SK-N-SH (cell line): ENCODE measurements around the gene DEFB124. TPM values are rescaled to one million over a fixed set of nuclear protein-coding genes. Genes with fewer than 3 reads are reported as not detected.
A peak's percentile ranks its signal among the peaks of the same experiment; 100 is the strongest.

ENCODE experiments used
- CTCF ChIA-PET: fragments of 300-600, 350-600 bp; formaldehyde crosslinking; extraction: SDS; loops from one replicate; lab custom pipeline; 2021; lab: Yijun Ruan, JAX
- POLR2A ChIA-PET: fragments of 350-600 bp; sonication (Branson Sonifier 250); formaldehyde crosslinking; extraction: SDS; loops from one replicate; lab custom pipeline; 2020; ENCODE audit warnings: antibody characterized with exemption, inconsistent platforms; lab: Yijun Ruan, JAX
- DNase-seq: peaks from one replicate; pipeline ENCODE4 v3.0.0; 2012
- H2AFZ ChIP-seq: fragments of 200-600 bp; sonication (generic); 2 replicates; pipeline ENCODE4 v1.8.1; 2016; ENCODE audit warnings: antibody characterized with exemption, mild to moderate bottlenecking, low read depth
- H3F3A ChIP-seq: fragments of 200-600 bp; sonication (generic); replicated peaks from 2 replicates; pipeline ENCODE3; 2016; ENCODE audit warnings: antibody characterized with exemption, mild to moderate bottlenecking; ENCODE audit not compliant: insufficient read depth
- H3K27ac ChIP-seq, 2 experiments: fragments of 200-500 bp in 1 of 2; fragments of 200-600 bp in 1 of 2; sonication (Bioruptor generic) in 1 of 2; sonication (generic), shearing (Covaris generic) in 1 of 2; 2 replicates each; pipeline versions ENCODE4 v1.5.1 to v1.6.1; 2014 to 2016; ENCODE audit warnings: low read depth in 2 of 2, inconsistent platforms in 1 of 2, low read length in 1 of 2, mild to moderate bottlenecking in 1 of 2, mixed read lengths in 1 of 2
- H3K27me3 ChIP-seq: fragments of 200-600 bp; sonication (generic), shearing (Covaris generic); 2 replicates; pipeline ENCODE4 v1.6.1; 2016; ENCODE audit warnings: mixed run types; ENCODE audit not compliant: insufficient read depth
- H3K36me3 ChIP-seq, 2 experiments: fragments of 200-500 bp in 1 of 2; fragments of 200-600 bp in 1 of 2; sonication (Bioruptor generic) in 1 of 2; sonication (generic) in 1 of 2; replicated peaks in 1 of 2; 2 replicates each; pipeline versions ENCODE3 to v1.5.1; 2014 to 2016; ENCODE audit warnings: low read length in 1 of 2, mild to moderate bottlenecking in 1 of 2; ENCODE audit not compliant: insufficient read depth in 2 of 2, control insufficient read depth in 1 of 2
- H3K4me1 ChIP-seq, 2 experiments: fragments of 200-500 bp in 1 of 2; fragments of 200-600 bp in 1 of 2; sonication (Bioruptor generic) in 1 of 2; sonication (generic), shearing (Covaris generic) in 1 of 2; 2 replicates each; pipeline versions ENCODE4 v1.5.1 to v1.6.1; 2014 to 2016; ENCODE audit warnings: low read depth in 1 of 2, low read length in 1 of 2, mixed run types in 1 of 2; ENCODE audit not compliant: insufficient read depth in 2 of 2, control insufficient read depth in 1 of 2
- H3K4me2 ChIP-seq: fragments of 200-600 bp; sonication (generic), shearing (Covaris generic); 2 replicates; pipeline ENCODE4 v1.6.1; 2017; ENCODE audit warnings: mixed run types
- H3K4me3 ChIP-seq, 2 experiments: fragments of 200-500 bp in 1 of 2; fragments of 200-600 bp in 1 of 2; sonication (Bioruptor generic) in 1 of 2; sonication (generic), shearing (Covaris generic) in 1 of 2; 2 replicates each; pipeline versions ENCODE4 v1.5.1 to v1.8.1; 2014 to 2016; ENCODE audit warnings: low read depth in 2 of 2, inconsistent platforms in 1 of 2, low read length in 1 of 2, mild to moderate bottlenecking in 1 of 2, mixed read lengths in 1 of 2, moderate library complexity in 1 of 2
- H3K79me2 ChIP-seq: fragments of 200-600 bp; sonication (generic); 2 replicates; pipeline ENCODE4 v1.8.1; 2017; ENCODE audit warnings: mild to moderate bottlenecking; ENCODE audit not compliant: insufficient read depth
- H3K9ac ChIP-seq: fragments of 200-600 bp; sonication (generic); 2 replicates; pipeline ENCODE4 v1.6.1; 2017; ENCODE audit warnings: mixed run types
- H3K9me2 ChIP-seq: fragments of 200-600 bp; sonication (generic); 2 replicates; pipeline ENCODE4 v1.6.1; 2017; ENCODE audit warnings: mixed run types
- H3K9me3 ChIP-seq: fragments of 200-600 bp; sonication (generic); 2 replicates; pipeline ENCODE4 v1.6.1; 2017; ENCODE audit warnings: mixed run types, mild to moderate bottlenecking, moderate library complexity
- H4K20me1 ChIP-seq: fragments of 200-600 bp; sonication (generic); 2 replicates; pipeline ENCODE4 v1.6.1; 2017; ENCODE audit warnings: mild to moderate bottlenecking, mixed run types; ENCODE audit not compliant: insufficient read depth
- EP300 ChIP-seq, 2 experiments: IDR thresholded peaks; 2 replicates each; pipeline versions ENCODE4 v1.4.0 to v1.6.1; 2012; ENCODE audit warnings: borderline replicate concordance in 1 of 2, low read depth in 1 of 2, low read length in 1 of 2
- EZH2phosphoT487 ChIP-seq: fragments of 200-600 bp; sonication (generic); IDR thresholded peaks from 2 replicates; pipeline ENCODE4 v1.6.1; 2017; ENCODE audit warnings: low read depth, mixed run types, mild to moderate bottlenecking, antibody characterized with exemption, moderate library complexity, borderline replicate concordance
- FOXJ3 ChIP-seq: sonication (generic); formaldehyde crosslinking; IDR thresholded peaks from 2 replicates; pipeline ENCODE4 v1.5.1; 2020; ENCODE audit warnings: mild to moderate bottlenecking, missing genetic modification reagents
- FOXM1 ChIP-seq: IDR thresholded peaks from 2 replicates; pipeline ENCODE4 v1.4.0; 2012; ENCODE audit warnings: low read depth, mild to moderate bottlenecking
- MEF2A ChIP-seq: IDR thresholded peaks from 2 replicates; pipeline ENCODE4 v1.4.0; 2012; ENCODE audit warnings: low read depth, borderline replicate concordance
- NFIC ChIP-seq: IDR thresholded peaks from 2 replicates; pipeline ENCODE4 v1.4.0; 2012; ENCODE audit warnings: borderline replicate concordance
- NRF1 ChIP-seq: IDR thresholded peaks from 2 replicates; pipeline ENCODE4 v1.6.1; 2012; ENCODE audit warnings: low read depth, mild to moderate bottlenecking, low read length
- RAD21 ChIP-seq: IDR thresholded peaks from 2 replicates; pipeline ENCODE4 v1.6.1; 2012; ENCODE audit warnings: mild to moderate bottlenecking, low read length
- RCOR1 ChIP-seq: fragments of 150-350 bp; IDR thresholded peaks from 2 replicates; pipeline ENCODE4 v1.6.1; 2017; ENCODE audit warnings: antibody characterized with exemption, low read length
- RXRA ChIP-seq: IDR thresholded peaks from 2 replicates; pipeline ENCODE4 v1.4.0; 2012; ENCODE audit warnings: low read depth, mild to moderate bottlenecking, borderline replicate concordance
- SIN3A ChIP-seq: IDR thresholded peaks from 2 replicates; pipeline ENCODE4 v1.6.1; 2012; ENCODE audit warnings: low read depth, mild to moderate bottlenecking, low read length, moderate library complexity, borderline replicate concordance
- SMC3 ChIP-seq: IDR thresholded peaks from 2 replicates; pipeline ENCODE4 v1.6.1; 2012; ENCODE audit warnings: low read depth, low read length, improper control_type of control experiment
- TAF1 ChIP-seq: IDR thresholded peaks from 2 replicates; pipeline ENCODE4 v1.6.1; 2012; ENCODE audit warnings: low read depth, mild to moderate bottlenecking, low read length, moderate library complexity, borderline replicate concordance
- WGBS: methylation state at CpG from one replicate; pipeline ENCODE4 v1.1.6; 2017; ENCODE audit warnings: low lambda C conversion rate; 5-methylcytosine and 5-hydroxymethylcytosine counted together
- polyA plus RNA-seq, 3 experiments: library from polyadenylated mRNA; depleted of rRNA; stranded (reverse); fragments of >200 nt; gene quantifications; 2 replicates each; pipeline ENCODE4 v1.2.3, GENCODE V29; 2012
- TF ChIP-seq, protein P1 (sequence below): IDR thresholded peaks from 2 replicates; pipeline ENCODE4 v1.4.0; 2012; ENCODE audit warnings: low read depth, borderline replicate concordance
- TF ChIP-seq, protein P2 (sequence below): fragments of 150-350 bp; IDR thresholded peaks from 2 replicates; pipeline ENCODE4 v1.6.1; 2016; ENCODE audit warnings: mild to moderate bottlenecking, low read depth, low read length
- TF ChIP-seq, protein P3 (sequence below): IDR thresholded peaks from 2 replicates; pipeline ENCODE4 v1.4.0; 2012; ENCODE audit warnings: low read depth, borderline replicate concordance
- TF ChIP-seq, protein P4 (sequence below): IDR thresholded peaks from 2 replicates; pipeline ENCODE4 v1.4.0; 2012; ENCODE audit warnings: low read depth

Gene DEFB124
- polyA plus RNA-seq, 1 of the 3 experiments (the other 2 are of a cell fraction) = 0.26 TPM

DNA sequence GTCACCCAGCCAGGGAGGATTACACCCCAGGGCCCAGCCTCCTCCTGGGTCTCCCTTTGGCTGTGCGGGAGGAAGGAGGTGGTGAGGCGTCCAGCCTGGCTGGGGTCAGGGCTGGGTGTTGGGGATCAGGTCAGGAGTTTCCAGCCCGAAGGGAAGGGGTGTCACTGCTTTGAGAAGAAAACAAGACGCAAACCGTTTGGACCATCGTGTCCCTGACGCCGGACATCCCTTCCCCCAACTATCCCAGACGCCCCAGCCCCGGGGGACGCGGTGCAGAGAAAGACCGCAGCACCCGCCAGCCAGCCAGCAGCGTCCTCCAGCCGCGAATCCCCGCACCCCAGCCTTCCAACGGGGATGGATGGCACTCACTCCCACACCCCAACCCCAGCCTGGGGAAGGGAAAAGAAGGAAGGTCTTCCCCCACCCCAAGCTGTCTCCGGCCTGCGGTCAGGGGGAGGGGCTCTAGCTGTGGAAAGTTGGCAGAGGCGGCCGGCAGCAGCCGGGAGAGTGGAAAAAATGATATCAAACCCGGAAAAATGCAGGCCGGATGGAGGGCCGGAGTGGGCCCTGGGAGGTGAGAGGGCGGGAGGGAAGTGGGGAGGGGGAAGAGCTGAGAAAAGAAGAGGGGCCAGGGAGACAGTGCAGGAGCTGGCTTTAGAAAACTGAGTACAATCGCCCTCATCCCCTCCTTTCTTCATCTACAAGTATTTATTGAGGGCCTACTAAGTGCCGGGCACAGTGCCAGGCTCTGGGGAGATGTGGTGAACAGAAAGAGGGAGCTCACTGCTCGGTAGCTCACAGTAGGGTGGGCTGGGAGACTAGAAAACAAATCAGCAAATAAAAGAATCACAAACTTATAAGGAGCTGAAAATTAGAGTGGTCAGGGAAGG, 10.8 kb upstream of the DEFB124 start (continued):
- TF ChIP-seq, protein P1, sequence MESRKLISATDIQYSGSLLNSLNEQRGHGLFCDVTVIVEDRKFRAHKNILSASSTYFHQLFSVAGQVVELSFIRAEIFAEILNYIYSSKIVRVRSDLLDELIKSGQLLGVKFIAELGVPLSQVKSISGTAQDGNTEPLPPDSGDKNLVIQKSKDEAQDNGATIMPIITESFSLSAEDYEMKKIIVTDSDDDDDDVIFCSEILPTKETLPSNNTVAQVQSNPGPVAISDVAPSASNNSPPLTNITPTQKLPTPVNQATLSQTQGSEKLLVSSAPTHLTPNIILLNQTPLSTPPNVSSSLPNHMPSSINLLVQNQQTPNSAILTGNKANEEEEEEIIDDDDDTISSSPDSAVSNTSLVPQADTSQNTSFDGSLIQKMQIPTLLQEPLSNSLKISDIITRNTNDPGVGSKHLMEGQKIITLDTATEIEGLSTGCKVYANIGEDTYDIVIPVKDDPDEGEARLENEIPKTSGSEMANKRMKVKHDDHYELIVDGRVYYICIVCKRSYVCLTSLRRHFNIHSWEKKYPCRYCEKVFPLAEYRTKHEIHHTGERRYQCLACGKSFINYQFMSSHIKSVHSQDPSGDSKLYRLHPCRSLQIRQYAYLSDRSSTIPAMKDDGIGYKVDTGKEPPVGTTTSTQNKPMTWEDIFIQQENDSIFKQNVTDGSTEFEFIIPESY = peak; percentile 72; the same call in 1 of the 2 replicates
- TF ChIP-seq NFIC = peak; percentile 91
- no peak for TF ChIP-seq RCOR1
- 0 out of 2 replicates have a peak, but pooled peaks have one; percentile 20 for TF ChIP-seq SIN3A
- no peak for TF ChIP-seq RAD21
- no peak for TF ChIP-seq FOXJ3 (CRISPR knock-in tag)
- TF ChIP-seq MEF2A = no peak
- TF ChIP-seq, protein P2, sequence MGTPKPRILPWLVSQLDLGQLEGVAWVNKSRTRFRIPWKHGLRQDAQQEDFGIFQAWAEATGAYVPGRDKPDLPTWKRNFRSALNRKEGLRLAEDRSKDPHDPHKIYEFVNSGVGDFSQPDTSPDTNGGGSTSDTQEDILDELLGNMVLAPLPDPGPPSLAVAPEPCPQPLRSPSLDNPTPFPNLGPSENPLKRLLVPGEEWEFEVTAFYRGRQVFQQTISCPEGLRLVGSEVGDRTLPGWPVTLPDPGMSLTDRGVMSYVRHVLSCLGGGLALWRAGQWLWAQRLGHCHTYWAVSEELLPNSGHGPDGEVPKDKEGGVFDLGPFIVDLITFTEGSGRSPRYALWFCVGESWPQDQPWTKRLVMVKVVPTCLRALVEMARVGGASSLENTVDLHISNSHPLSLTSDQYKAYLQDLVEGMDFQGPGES = no peak
- peak; percentile 41; the same call in 1 of the 2 replicates for TF ChIP-seq TAF1
- peak; percentile 82; the same call in 1 of the 2 replicates for TF ChIP-seq RXRA

DNA sequence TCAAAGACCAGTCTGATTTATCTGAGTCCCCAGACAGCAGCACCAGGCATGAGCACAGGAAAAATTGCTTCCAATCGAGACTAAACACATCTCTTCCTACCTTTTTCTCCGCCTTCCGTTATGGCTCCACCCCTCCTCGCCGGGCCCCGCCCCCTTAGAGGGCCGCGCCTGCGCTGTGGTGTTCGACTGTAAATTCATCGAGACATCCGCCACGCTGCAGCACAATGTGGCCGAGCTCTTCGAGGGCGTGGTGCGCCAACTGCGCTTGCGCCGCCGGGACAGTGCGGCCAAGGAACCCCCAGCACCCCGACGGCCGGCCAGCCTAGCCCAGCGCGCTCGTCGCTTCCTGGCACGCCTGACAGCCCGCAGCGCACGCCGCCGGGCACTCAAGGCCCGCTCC, 9.1 kb upstream of the DEFB124 start:
- Histone ChIP-seq H2AFZ (no peak overlapping the region), H3K9me3 (no peaks in the 10 kb centered on the region), H3K9ac (no peak overlapping the region), H3K9me2 (no peaks in the 10 kb centered on the region), H3K4me1 (peaks cover 0 to 5% of the 10 kb centered on the region in 2 experiments; a peak in 2 of 4 replicates), H3K4me3 (no peak overlapping the region), H3F3A (peaks cover 10% of the 10 kb centered on the region), H3K27me3 (no peaks in the 10 kb centered on the region), H3K36me3 (no peaks in the 10 kb centered on the region), H3K4me2 (no peak overlapping the region), H4K20me1 (no peaks in the 10 kb centered on the region), H3K79me2 (no peaks in the 10 kb centered on the region), H3K27ac (no peak overlapping the region; a peak in 1 of 4 replicates)
- TF ChIP-seq, protein P3, sequence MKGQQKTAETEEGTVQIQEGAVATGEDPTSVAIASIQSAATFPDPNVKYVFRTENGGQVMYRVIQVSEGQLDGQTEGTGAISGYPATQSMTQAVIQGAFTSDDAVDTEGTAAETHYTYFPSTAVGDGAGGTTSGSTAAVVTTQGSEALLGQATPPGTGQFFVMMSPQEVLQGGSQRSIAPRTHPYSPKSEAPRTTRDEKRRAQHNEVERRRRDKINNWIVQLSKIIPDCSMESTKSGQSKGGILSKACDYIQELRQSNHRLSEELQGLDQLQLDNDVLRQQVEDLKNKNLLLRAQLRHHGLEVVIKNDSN = no peak
- TF ChIP-seq NFIC = no peak
- TF ChIP-seq EP300 (IDR thresholded peaks at IDR 0.05; ENCODE audit: borderline replicate concordance in 1 of 2, low read depth in 1 of 2, low read length in 1 of 2) = no peak
- TF ChIP-seq FOXM1 = no peak
- TF ChIP-seq RAD21 = no peak
- no peak for TF ChIP-seq FOXJ3 (CRISPR knock-in tag)
- TF ChIP-seq, protein P4, sequence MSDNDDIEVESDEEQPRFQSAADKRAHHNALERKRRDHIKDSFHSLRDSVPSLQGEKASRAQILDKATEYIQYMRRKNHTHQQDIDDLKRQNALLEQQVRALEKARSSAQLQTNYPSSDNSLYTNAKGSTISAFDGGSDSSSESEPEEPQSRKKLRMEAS = no peak
- no peak for TF ChIP-seq NRF1
- no peak for TF ChIP-seq RXRA
- no peak for TF ChIP-seq EZH2phosphoT487
- no peak for TF ChIP-seq SMC3
- TF ChIP-seq RCOR1 = no peak
- 72% methylated on average over 20 of the region's 36 CpGs for WGBS
- ChIA-PET CTCF (interaction anchor here (4.1 kb wide), 1 partner anchor 19 kb away, joined by 31 read pairs; no protein-coding TSS in a partner anchor), POLR2A (no interaction called here)
- peak; percentile 43 for DNase-seq
